PC-3 (cell line): Measurements from ENCODE around the gene RRBP1.

ENCODE experiments used
- CTCF ChIP-seq: fragments of 300-600 bp; sonication (generic); conservative IDR thresholded peaks from 2 replicates; pipeline ENCODE4 v1.5.1; 2017; ENCODE audit warnings: antibody characterized with exemption, low read depth, mild to moderate bottlenecking, low read length
- EZH2 ChIP-seq: fragments of 300-600 bp; sonication (generic); IDR thresholded peaks from one replicate; pipeline ENCODE4 v1.6.1; 2017; ENCODE audit warnings: antibody characterized with exemption, mild to moderate bottlenecking, low read length; ENCODE audit not compliant: unreplicated experiment

GRCh38 chr20:17676942-17677341 is 5.1 kb downstream of the RRBP1 start:
- TF ChIP-seq CTCF (no peak), EZH2 (no peak)
